ENCODE measurements around the gene ZNF414.

ZNF414 gene

GRCh38 chr19:8504919-8505318, 9.0 kb downstream of the ZNF414 start:
- TF ChIP-seq, protein P1, sequence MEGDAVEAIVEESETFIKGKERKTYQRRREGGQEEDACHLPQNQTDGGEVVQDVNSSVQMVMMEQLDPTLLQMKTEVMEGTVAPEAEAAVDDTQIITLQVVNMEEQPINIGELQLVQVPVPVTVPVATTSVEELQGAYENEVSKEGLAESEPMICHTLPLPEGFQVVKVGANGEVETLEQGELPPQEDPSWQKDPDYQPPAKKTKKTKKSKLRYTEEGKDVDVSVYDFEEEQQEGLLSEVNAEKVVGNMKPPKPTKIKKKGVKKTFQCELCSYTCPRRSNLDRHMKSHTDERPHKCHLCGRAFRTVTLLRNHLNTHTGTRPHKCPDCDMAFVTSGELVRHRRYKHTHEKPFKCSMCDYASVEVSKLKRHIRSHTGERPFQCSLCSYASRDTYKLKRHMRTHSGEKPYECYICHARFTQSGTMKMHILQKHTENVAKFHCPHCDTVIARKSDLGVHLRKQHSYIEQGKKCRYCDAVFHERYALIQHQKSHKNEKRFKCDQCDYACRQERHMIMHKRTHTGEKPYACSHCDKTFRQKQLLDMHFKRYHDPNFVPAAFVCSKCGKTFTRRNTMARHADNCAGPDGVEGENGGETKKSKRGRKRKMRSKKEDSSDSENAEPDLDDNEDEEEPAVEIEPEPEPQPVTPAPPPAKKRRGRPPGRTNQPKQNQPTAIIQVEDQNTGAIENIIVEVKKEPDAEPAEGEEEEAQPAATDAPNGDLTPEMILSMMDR (IDR thresholded peaks at IDR 0.05; ENCODE audit: borderline replicate concordance, extremely low read depth, low read length, poor library complexity, severe bottlenecking), result no peak
- TF ChIP-seq EZH2 (IDR thresholded peaks at IDR 0.05; ENCODE audit: borderline replicate concordance, low read depth, low read length, severe bottlenecking), result no peak
- H2AFZ ChIP-seq (ENCODE audit: low read depth, low read length), result no peak overlapping the region
- no peak overlapping the region for H3K4me3 ChIP-seq (ENCODE audit: low read depth in 1 of 2, low read length in 2 of 2)
- no peaks in the 10 kb centered on the region for H3K36me3 ChIP-seq (ENCODE audit: insufficient read depth, low read length)
- peaks cover 10% of the 10 kb centered on the region for H3K4me1 ChIP-seq (ENCODE audit: insufficient read depth, low read length)
- ATAC-seq (ENCODE audit: insufficient read depth, low read depth) (no peak), DNase-seq (no peak)
- no peak overlapping the region for H3K27ac ChIP-seq (ENCODE audit: low read length)
- H3K27me3 ChIP-seq (ENCODE audit: insufficient read depth, low read length, poor library complexity), result no peaks in the 10 kb centered on the region
- no peaks in the 10 kb centered on the region for H3K79me2 ChIP-seq (ENCODE audit: insufficient read depth, low read length)
- H4K20me1 ChIP-seq (ENCODE audit: insufficient read depth, low read length), result no peaks in the 10 kb centered on the region
- no peak overlapping the region for H3K9ac ChIP-seq (ENCODE audit: low read depth, low read length)
- H3K4me2 ChIP-seq (ENCODE audit: insufficient read depth, low read length), result no peak overlapping the region
- H3K9me3 ChIP-seq (ENCODE audit: insufficient read depth, low read length, severe bottlenecking), result no peaks in the 10 kb centered on the region

DNA sequence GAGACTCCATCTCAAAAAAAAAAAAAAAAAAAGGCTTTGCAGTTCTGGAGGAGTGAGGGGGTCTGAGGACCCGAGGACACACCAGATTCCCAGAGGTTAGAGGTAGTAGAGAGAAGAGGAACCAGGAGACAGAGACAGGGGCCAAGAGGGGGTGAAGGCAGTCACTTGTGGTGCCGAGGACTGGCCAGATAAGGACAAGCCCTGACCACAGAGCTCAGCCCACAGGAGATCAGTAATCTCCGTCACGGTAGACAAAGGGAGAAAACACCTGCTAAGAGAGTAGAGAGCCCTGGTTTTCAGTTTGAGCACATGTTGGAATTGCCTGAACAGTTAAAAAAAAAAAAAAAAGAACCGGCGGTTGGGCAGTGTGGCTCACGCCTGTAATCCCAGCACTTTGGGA, 9.8 kb downstream of the ZNF414 start:
- Histone ChIP-seq H3K9me3 (ENCODE audit: insufficient read depth, low read length, severe bottlenecking) (no peaks in the 10 kb centered on the region), H3K4me2 (ENCODE audit: insufficient read depth, low read length) (no peak overlapping the region), H3K4me1 (ENCODE audit: insufficient read depth, low read length) (peaks cover 10% of the 10 kb centered on the region), H3K27ac (ENCODE audit: low read length) (no peak overlapping the region), H4K20me1 (ENCODE audit: insufficient read depth, low read length) (no peaks in the 10 kb centered on the region), H3K27me3 (ENCODE audit: insufficient read depth, low read length, poor library complexity) (no peaks in the 10 kb centered on the region), H2AFZ (ENCODE audit: low read depth, low read length) (no peak overlapping the region), H3K9ac (ENCODE audit: low read depth, low read length) (no peak overlapping the region), H3K4me3 (ENCODE audit: low read depth in 1 of 2, low read length in 2 of 2) (no peak overlapping the region), H3K36me3 (ENCODE audit: insufficient read depth, low read length) (no peaks in the 10 kb centered on the region), H3K79me2 (ENCODE audit: insufficient read depth, low read length) (no peaks in the 10 kb centered on the region)
- ATAC-seq (ENCODE audit: insufficient read depth, low read depth) (no peak), DNase-seq (no peak)
- TF ChIP-seq, protein P1 (IDR thresholded peaks at IDR 0.05; ENCODE audit: borderline replicate concordance, extremely low read depth, low read length, poor library complexity, severe bottlenecking), result no peak
- no peak for TF ChIP-seq EZH2 (IDR thresholded peaks at IDR 0.05; ENCODE audit: borderline replicate concordance, low read depth, low read length, severe bottlenecking)

- no peak overlapping the region for H3K4me2 ChIP-seq (ENCODE audit: insufficient read depth, low read length)
- H3K27me3 ChIP-seq (ENCODE audit: insufficient read depth, low read length, poor library complexity), result no peaks in the 10 kb centered on the region
- no peak for DNase-seq
- H2AFZ ChIP-seq (ENCODE audit: low read depth, low read length), result no peak overlapping the region
- H4K20me1 ChIP-seq (ENCODE audit: insufficient read depth, low read length), result no peaks in the 10 kb centered on the region
- H3K9ac ChIP-seq (ENCODE audit: low read depth, low read length), result no peak overlapping the region
- no peaks in the 10 kb centered on the region for H3K9me3 ChIP-seq (ENCODE audit: insufficient read depth, low read length, severe bottlenecking)
- H3K79me2 ChIP-seq (ENCODE audit: insufficient read depth, low read length), result no peaks in the 10 kb centered on the region
- H3K27ac ChIP-seq (ENCODE audit: low read length), result no peak overlapping the region
- peaks cover 10% of the 10 kb centered on the region for H3K4me1 ChIP-seq (ENCODE audit: insufficient read depth, low read length)
- no peak for TF ChIP-seq EZH2 (IDR thresholded peaks at IDR 0.05; ENCODE audit: borderline replicate concordance, low read depth, low read length, severe bottlenecking)
- TF ChIP-seq, protein P1 (IDR thresholded peaks at IDR 0.05; ENCODE audit: borderline replicate concordance, extremely low read depth, low read length, poor library complexity, severe bottlenecking), result no peak
- no peak overlapping the region for H3K4me3 ChIP-seq (ENCODE audit: low read depth in 1 of 2, low read length in 2 of 2)
- H3K36me3 ChIP-seq (ENCODE audit: insufficient read depth, low read length), result no peaks in the 10 kb centered on the region
- ATAC-seq (ENCODE audit: insufficient read depth, low read depth), result no peak
These were observed 10.5 kb downstream of the ZNF414 start for GRCh38 chr19:8503510-8503909.

DNA sequence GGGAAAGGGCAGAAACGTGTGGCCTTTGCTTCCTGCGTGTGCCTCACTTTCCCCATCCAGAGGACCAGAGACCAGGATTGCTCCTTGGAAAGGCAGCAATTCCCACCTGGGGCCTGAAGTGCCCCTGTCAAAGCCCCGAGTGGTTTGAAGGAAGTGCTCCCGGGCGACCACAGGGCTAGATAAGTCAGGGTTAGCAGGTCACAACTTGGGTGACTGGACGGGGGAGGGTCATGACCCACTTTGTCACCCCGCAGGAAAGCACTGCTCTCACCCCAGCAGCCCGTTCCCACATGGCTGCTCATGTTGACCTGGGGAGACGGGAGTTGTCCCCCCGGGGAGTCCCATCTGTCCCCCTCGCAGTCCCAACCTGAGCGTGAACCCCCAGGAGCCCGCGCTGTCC, 12.0 kb downstream of the ZNF414 start:
- Histone ChIP-seq H3K9me3 (ENCODE audit: insufficient read depth, low read length, severe bottlenecking) (no peaks in the 10 kb centered on the region), H3K9ac (ENCODE audit: low read depth, low read length) (no peak overlapping the region), H2AFZ (ENCODE audit: low read depth, low read length) (no peak overlapping the region), H3K27ac (ENCODE audit: low read length) (no peak overlapping the region), H4K20me1 (ENCODE audit: insufficient read depth, low read length) (no peaks in the 10 kb centered on the region), H3K4me1 (ENCODE audit: insufficient read depth, low read length) (peaks cover 10% of the 10 kb centered on the region), H3K27me3 (ENCODE audit: insufficient read depth, low read length, poor library complexity) (no peaks in the 10 kb centered on the region), H3K4me3 (ENCODE audit: low read depth in 1 of 2, low read length in 2 of 2) (no peak overlapping the region), H3K4me2 (ENCODE audit: insufficient read depth, low read length) (no peak overlapping the region), H3K79me2 (ENCODE audit: insufficient read depth, low read length) (no peaks in the 10 kb centered on the region), H3K36me3 (ENCODE audit: insufficient read depth, low read length) (no peaks in the 10 kb centered on the region)
- ATAC-seq (ENCODE audit: insufficient read depth, low read depth) (no peak), DNase-seq (no peak)
- TF ChIP-seq EZH2 (IDR thresholded peaks at IDR 0.05; ENCODE audit: borderline replicate concordance, low read depth, low read length, severe bottlenecking), result no peak
- TF ChIP-seq, protein P1 (IDR thresholded peaks at IDR 0.05; ENCODE audit: borderline replicate concordance, extremely low read depth, low read length, poor library complexity, severe bottlenecking), result no peak
